GM13977 (cell line): ENCODE data around the gene DNA2.

Source experiments
- DNase-seq: peaks from one replicate; pipeline ENCODE4 v3.0.0; 2012; ENCODE audit warnings: low spot score
- CTCF ChIP-seq: IDR thresholded peaks from 2 replicates; pipeline ENCODE4 v1.5.1; 2012; ENCODE audit warnings: mild to moderate bottlenecking, control low read depth; ENCODE audit not compliant: insufficient read depth; ENCODE audit errors: extremely low read depth, missing control alignments
- in situ Hi-C: fragments of 300-500 bp; cut with MboI; formaldehyde crosslinking; loops from one replicate; pipeline ENCODE4 v1.12.0; 2022; ENCODE audit warnings: low sequenced_read_pairs, low pct_unique_long_range_greater_than_20kb, mixed read lengths, inconsistent platforms; ENCODE audit not compliant: unreplicated experiment

DNA2 gene

GRCh38 chr10:68446179-68446578 is 25.6 kb downstream of the DNA2 start:
- TF ChIP-seq CTCF = no peak
- in situ Hi-C loops = no loop called here
- DNase-seq = no peak

GRCh38 chr10:68442971-68443370 is 28.8 kb downstream of the DNA2 start:
- DNase-seq = no peak
- in situ Hi-C loops = no loop called here
- TF ChIP-seq CTCF = no peak

- in situ Hi-C loops = no loop called here
- no peak for DNase-seq
Measured at GRCh38 chr10:68440898-68441297, 30.9 kb downstream of the DNA2 start.

GRCh38 chr10:68435803-68436202 is 36.0 kb downstream of the DNA2 start:
- in situ Hi-C loops = no loop called here
- DNase-seq = no peak
- TF ChIP-seq CTCF = no peak

More at GRCh38 chr10:68440898-68441297, 30.9 kb downstream of the DNA2 start:
- TF ChIP-seq CTCF = no peak

- TF ChIP-seq CTCF = no peak
- in situ Hi-C loops = no loop called here
- no peak for DNase-seq
Measured at GRCh38 chr10:68434657-68435056, 37.1 kb downstream of the DNA2 start.

- in situ Hi-C loops = no loop called here
- TF ChIP-seq CTCF = no peak
- DNase-seq = no peak
Measured at GRCh38 chr10:68428396-68429104, 43.2 kb downstream of the DNA2 start.
